Caco-2 (cell line): ENCODE data around the gene GNPTAB. TPM values are rescaled to one million over a fixed set of nuclear protein-coding genes. Genes with fewer than 3 reads are reported as not detected.

Source experiments
- BruUV-seq: library from RNA; stranded (reverse); fragments of 400-500 nt; replicated peaks from 2 replicates; lab custom pipeline; 2021; lab: Mats Ljungman, UMichigan
- CTCF ChIA-PET: fragments of 300-600 bp; sonication (Branson Sonifier 250); formaldehyde crosslinking; loops from one replicate; lab custom pipeline; 2022; ENCODE audit warnings: antibody characterized with exemption; lab: Charles Lee
- POLR2A ChIA-PET: fragments of 300-600 bp; sonication (Branson Sonifier 250); formaldehyde crosslinking; loops from one replicate; lab custom pipeline; 2022; ENCODE audit warnings: antibody characterized with exemption; lab: Charles Lee
- DNase-seq, 2 experiments: peaks; one replicate each; pipeline versions ENCODE4 v3.0.0 to v3.0.0-alpha.2; 2020 to 2022
- H3K27me3 ChIP-seq: replicated peaks from 2 replicates; pipeline ENCODE4 v1.6.0; 2011; ENCODE audit warnings: low read length; ENCODE audit not compliant: control insufficient read depth, insufficient read depth
- H3K36me3 ChIP-seq: 2 replicates; pipeline ENCODE4 v1.5.1; 2011; ENCODE audit warnings: low read length; ENCODE audit not compliant: control insufficient read depth, insufficient read depth
- H3K4me1 ChIP-seq: fragments of 250-450 bp; sonication (Bioruptor Pico); 2 replicates; pipeline ENCODE4 v1.5.1; 2020; ENCODE audit warnings: mild to moderate bottlenecking
- H3K4me3 ChIP-seq: 2 replicates; pipeline ENCODE4 v1.5.1; 2011; ENCODE audit warnings: low read depth, mild to moderate bottlenecking, control low read depth, low read length
- H3K9me3 ChIP-seq: fragments of 250-450 bp; sonication (Bioruptor Pico); 2 replicates; pipeline ENCODE4 v1.5.1; 2020; ENCODE audit warnings: mild to moderate bottlenecking, moderate library complexity
- H3K27ac Mint-ChIP-seq: one replicate; pipeline ENCODE4 v1.8.0; 2022; ENCODE audit warnings: mixed read lengths; ENCODE audit not compliant: unreplicated experiment
- H3K27me3 Mint-ChIP-seq: one replicate; pipeline ENCODE4 v1.8.0; 2022; ENCODE audit warnings: mixed read lengths; ENCODE audit not compliant: insufficient read depth, unreplicated experiment
- H3K36me3 Mint-ChIP-seq: one replicate; pipeline ENCODE4 v1.8.0; 2022; ENCODE audit warnings: mild to moderate bottlenecking, mixed read lengths; ENCODE audit not compliant: insufficient read depth, unreplicated experiment
- H3K4me1 Mint-ChIP-seq: one replicate; pipeline ENCODE4 v1.8.0; 2022; ENCODE audit warnings: low read depth, mixed read lengths; ENCODE audit not compliant: unreplicated experiment
- H3K4me3 Mint-ChIP-seq: one replicate; pipeline ENCODE4 v1.8.0; 2022; ENCODE audit warnings: mild to moderate bottlenecking, moderate library complexity, mixed read lengths; ENCODE audit not compliant: unreplicated experiment
- H3K9me3 Mint-ChIP-seq: one replicate; pipeline ENCODE4 v1.8.0; 2022; ENCODE audit warnings: mixed read lengths; ENCODE audit not compliant: unreplicated experiment
- intact Hi-C: fragments of 100-400 bp; cut with micrococcal nuclease; formaldehyde crosslinking; loops from one replicate; pipeline ENCODE4 v1.10.0; 2022; ENCODE audit not compliant: unreplicated experiment
- total RNA-seq: library from RNA; stranded (reverse); gene quantifications from 2 replicates; pipeline ENCODE4 v1.2.3, GENCODE V29; 2022
- TF ChIP-seq, protein P1 (sequence below), 2 experiments: fragments of 200-600 bp in 1 of 2; IDR thresholded peaks; 1 replicate in 1 of 2; 2 replicates in 1 of 2; pipeline versions ENCODE4 v1.5.1 to v1.8.0; 2011 to 2022; ENCODE audit warnings: antibody characterized with exemption in 1 of 2, control low read depth in 1 of 2, inconsistent platforms in 1 of 2, low read depth in 1 of 2, low read length in 1 of 2, mild to moderate bottlenecking in 1 of 2, moderate library complexity in 1 of 2; ENCODE audit not compliant: insufficient read depth in 1 of 2, severe bottlenecking in 1 of 2, unreplicated experiment in 1 of 2

Gene GNPTAB
- total RNA-seq, 1 experiment from 2014 or later = 39.1 TPM

DNA sequence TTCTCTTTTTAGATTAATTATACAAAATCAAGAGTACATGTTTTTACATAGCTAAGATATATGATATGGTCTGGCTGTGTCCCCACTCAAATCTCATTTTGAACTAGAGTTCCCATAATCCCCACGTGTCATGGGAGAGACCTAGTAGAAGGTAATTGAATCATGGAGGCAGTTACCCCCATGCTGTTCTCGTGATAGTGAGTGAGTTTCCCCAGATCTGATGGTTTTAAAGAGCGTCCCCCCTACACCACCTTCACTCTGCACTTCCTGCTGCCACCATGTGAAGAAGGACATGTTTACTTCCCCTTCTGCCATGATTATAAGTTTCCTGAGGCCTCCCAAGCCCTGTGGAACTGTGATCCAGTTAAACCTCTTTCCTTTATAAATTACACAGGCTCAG lies 25.2 kb upstream of the GNPTAB start:
- Mint-ChIP-seq H3K27ac (no peak overlapping the region), H3K36me3 (no peaks in the 10 kb centered on the region), H3K4me1 (peaks cover 13% of the 10 kb centered on the region), H3K4me3 (peak overlapping the region; percentile 15), H3K9me3 (peaks cover 10% of the 10 kb centered on the region), H3K27me3 (no peaks in the 10 kb centered on the region)
- TF ChIP-seq, protein P1, sequence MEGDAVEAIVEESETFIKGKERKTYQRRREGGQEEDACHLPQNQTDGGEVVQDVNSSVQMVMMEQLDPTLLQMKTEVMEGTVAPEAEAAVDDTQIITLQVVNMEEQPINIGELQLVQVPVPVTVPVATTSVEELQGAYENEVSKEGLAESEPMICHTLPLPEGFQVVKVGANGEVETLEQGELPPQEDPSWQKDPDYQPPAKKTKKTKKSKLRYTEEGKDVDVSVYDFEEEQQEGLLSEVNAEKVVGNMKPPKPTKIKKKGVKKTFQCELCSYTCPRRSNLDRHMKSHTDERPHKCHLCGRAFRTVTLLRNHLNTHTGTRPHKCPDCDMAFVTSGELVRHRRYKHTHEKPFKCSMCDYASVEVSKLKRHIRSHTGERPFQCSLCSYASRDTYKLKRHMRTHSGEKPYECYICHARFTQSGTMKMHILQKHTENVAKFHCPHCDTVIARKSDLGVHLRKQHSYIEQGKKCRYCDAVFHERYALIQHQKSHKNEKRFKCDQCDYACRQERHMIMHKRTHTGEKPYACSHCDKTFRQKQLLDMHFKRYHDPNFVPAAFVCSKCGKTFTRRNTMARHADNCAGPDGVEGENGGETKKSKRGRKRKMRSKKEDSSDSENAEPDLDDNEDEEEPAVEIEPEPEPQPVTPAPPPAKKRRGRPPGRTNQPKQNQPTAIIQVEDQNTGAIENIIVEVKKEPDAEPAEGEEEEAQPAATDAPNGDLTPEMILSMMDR (IDR thresholded peaks at IDR 0.05; ENCODE audit: insufficient read depth in 1 of 2, low read depth in 1 of 2, low read length in 1 of 2, severe bottlenecking in 1 of 2, unreplicated experiment in 1 of 2) = no peak
- ChIA-PET CTCF (no interaction called here), POLR2A (no interaction called here)
- Histone ChIP-seq H3K36me3 (no peaks in the 10 kb centered on the region), H3K4me3 (no peak overlapping the region), H3K4me1 (peaks cover 12% of the 10 kb centered on the region), H3K9me3 (no peaks in the 10 kb centered on the region), H3K27me3 (no peaks in the 10 kb centered on the region)
- no peak for DNase-seq
- intact Hi-C loops = no loop called here
- no TSS peak for BruUV-seq

DNA sequence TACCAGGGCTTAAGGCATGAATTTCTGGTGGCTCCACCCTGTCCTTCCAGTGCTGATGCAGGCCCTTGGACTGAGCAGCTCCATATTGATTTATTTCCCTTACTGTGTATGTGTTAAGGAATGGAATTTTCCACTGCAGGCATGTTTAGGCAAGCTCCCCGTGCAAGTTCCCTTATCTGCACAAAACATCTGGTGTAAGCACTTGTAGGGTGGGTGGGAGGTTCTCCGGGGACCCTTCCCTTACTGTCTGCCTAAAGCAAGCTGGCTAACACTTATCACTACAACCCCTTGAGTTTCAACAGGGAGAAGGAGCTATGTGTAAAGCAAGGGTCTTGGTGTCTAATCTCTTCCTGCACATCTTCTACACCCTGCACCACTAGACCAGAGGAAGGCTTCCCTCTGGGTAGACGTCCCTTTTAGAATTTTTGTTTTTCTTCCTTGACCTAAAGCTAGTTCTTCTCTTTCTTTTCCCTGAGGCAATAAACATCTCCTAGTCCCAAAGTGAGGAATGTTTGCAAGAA lies 24.7 kb upstream of the GNPTAB start:
- H3K4me3 ChIP-seq = no peak overlapping the region
- intact Hi-C loops = no loop called here
- ChIA-PET CTCF (interaction anchor here (0.8 kb wide), 1 partner anchor 82 kb away, joined by 3 read pairs; no protein-coding TSS in a partner anchor), POLR2A (interaction anchor here (0.6 kb wide), 1 partner anchor 470 kb away, joined by 5 read pairs; no protein-coding TSS in a partner anchor)
- no peaks in the 10 kb centered on the region for H3K36me3 ChIP-seq
- H3K27me3 Mint-ChIP-seq = no peaks in the 10 kb centered on the region
- peaks cover 12% of the 10 kb centered on the region for H3K4me1 ChIP-seq
- peaks cover 18% of the 10 kb centered on the region for H3K4me1 Mint-ChIP-seq
- DNase-seq = peak in 1 of 2 experiments; percentile 16
- H3K9me3 ChIP-seq = no peaks in the 10 kb centered on the region
- no peaks in the 10 kb centered on the region for H3K27me3 ChIP-seq
- H3K36me3 Mint-ChIP-seq = no peaks in the 10 kb centered on the region
- TF ChIP-seq, protein P1 (IDR thresholded peaks at IDR 0.05; ENCODE audit: insufficient read depth in 1 of 2, low read depth in 1 of 2, low read length in 1 of 2, severe bottlenecking in 1 of 2, unreplicated experiment in 1 of 2) = no peak
- peak overlapping the region; percentile 21 for H3K27ac Mint-ChIP-seq
- peak overlapping the region; percentile 15 for H3K4me3 Mint-ChIP-seq
- peaks cover 10% of the 10 kb centered on the region for H3K9me3 Mint-ChIP-seq
- no TSS peak for BruUV-seq

DNA sequence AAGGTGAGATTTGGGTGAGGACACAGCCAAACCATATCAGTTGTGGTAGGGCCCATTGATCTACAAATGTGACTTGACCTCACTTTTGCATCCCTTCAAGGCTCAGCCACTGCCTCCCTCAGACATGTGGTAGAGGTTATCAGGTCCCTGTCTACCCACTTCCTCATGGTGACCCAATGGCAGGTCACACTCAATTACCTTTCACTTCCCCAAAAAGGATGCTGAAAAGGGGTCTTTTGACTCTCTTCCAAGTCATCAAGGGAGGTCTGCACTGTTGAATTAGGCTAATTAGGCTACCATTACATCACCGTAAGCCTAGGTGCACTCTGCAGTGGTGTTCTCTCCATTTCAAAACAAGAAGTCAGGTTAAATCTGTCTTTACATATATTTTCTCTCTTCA lies 24.0 kb upstream of the GNPTAB start:
- no peak overlapping the region for H3K4me3 Mint-ChIP-seq
- peaks cover 18% of the 10 kb centered on the region for H3K4me1 Mint-ChIP-seq
- H3K27me3 ChIP-seq = no peaks in the 10 kb centered on the region
- no peaks in the 10 kb centered on the region for H3K36me3 ChIP-seq
- peak overlapping the region; percentile 21 for H3K27ac Mint-ChIP-seq
- intact Hi-C loops = no loop called here
- H3K9me3 ChIP-seq = no peaks in the 10 kb centered on the region
- CTCF ChIA-PET = no interaction called here
- POLR2A ChIA-PET = interaction anchor here (0.6 kb wide), 1 partner anchor 470 kb away, joined by 5 read pairs; no protein-coding TSS in a partner anchor
- DNase-seq = no peak
- no peaks in the 10 kb centered on the region for H3K27me3 Mint-ChIP-seq
- H3K36me3 Mint-ChIP-seq = no peaks in the 10 kb centered on the region
- no TSS peak for BruUV-seq
- H3K9me3 Mint-ChIP-seq = peaks cover 10% of the 10 kb centered on the region
- H3K4me1 ChIP-seq = peaks cover 12% of the 10 kb centered on the region
- H3K4me3 ChIP-seq = no peak overlapping the region
- TF ChIP-seq, protein P1 (IDR thresholded peaks at IDR 0.05; ENCODE audit: insufficient read depth in 1 of 2, low read depth in 1 of 2, low read length in 1 of 2, severe bottlenecking in 1 of 2, unreplicated experiment in 1 of 2) = no peak
